Naive thymus-derived CD4-positive, alpha-beta T cell (primary cell): Measurements from ENCODE around the gene B3GNT5. TPM values are rescaled to one million over a fixed set of nuclear protein-coding genes. Genes with fewer than 3 reads are reported as not detected.

ENCODE experiments used
- ATAC-seq: fragments of 150-1000 bp; cut with Tn5 transposase; 2 replicates; pipeline ENCODE4 v1.10.0; 2021; ENCODE audit warnings: mild to moderate bottlenecking, moderate library complexity
- CTCF ChIA-PET: fragments of 350-600 bp; sonication (Branson Sonifier 250); formaldehyde crosslinking; loops from one replicate; lab custom pipeline; 2021; ENCODE audit warnings: antibody characterized with exemption; lab: Charles Lee
- POLR2A ChIA-PET: fragments of 350-600 bp; sonication (Branson Sonifier 250); formaldehyde crosslinking; loops from one replicate; lab custom pipeline; 2021; ENCODE audit warnings: antibody characterized with exemption, inconsistent platforms; lab: Charles Lee
- DNase-seq, 9 donors: peaks; one replicate each; pipeline versions ENCODE4 v3.0.0 to v3.0.0-alpha.2; 2020 to 2022; ENCODE audit warnings: mixed read lengths in 1 of 9
- H3K27ac ChIP-seq: one replicate; pipeline ENCODE4 v1.7.0; 2013; ENCODE audit warnings: mild to moderate bottlenecking, low read depth, low read length, moderate library complexity
- H3K27me3 ChIP-seq, 2 donors: one replicate each; pipeline ENCODE4 v1.7.0; 2013; ENCODE audit warnings: low read length in 2 of 2, mild to moderate bottlenecking in 2 of 2, moderate library complexity in 2 of 2; ENCODE audit not compliant: control insufficient read depth in 2 of 2, insufficient read depth in 2 of 2
- H3K36me3 ChIP-seq, 3 experiments: 1 replicate in 2 of 3; 2 replicates in 1 of 3; pipeline ENCODE4 v1.7.0; 2013; ENCODE audit warnings: low read length in 3 of 3, mild to moderate bottlenecking in 3 of 3, moderate library complexity in 1 of 3; ENCODE audit not compliant: insufficient read depth in 3 of 3, control insufficient read depth in 2 of 3
- H3K4me1 ChIP-seq, 2 donors: one replicate each; pipeline ENCODE4 v1.7.0; 2013; ENCODE audit warnings: low read length in 2 of 2, mild to moderate bottlenecking in 2 of 2, moderate library complexity in 1 of 2; ENCODE audit not compliant: control insufficient read depth in 2 of 2, insufficient read depth in 2 of 2
- H3K4me3 ChIP-seq: 2 replicates; pipeline ENCODE4 v1.7.0; 2013; ENCODE audit warnings: mild to moderate bottlenecking, low read length
- H3K9me3 ChIP-seq, 3 experiments: 1 replicate in 2 of 3; 2 replicates in 1 of 3; pipeline ENCODE4 v1.7.0; 2013; ENCODE audit warnings: low read length in 3 of 3; ENCODE audit not compliant: control insufficient read depth in 2 of 3
- H3K27ac Mint-ChIP-seq, 9 donors: one replicate each; pipeline ENCODE4 v1.8.0; 2020 to 2022; ENCODE audit warnings: mixed read lengths in 9 of 9, mild to moderate bottlenecking in 8 of 9, moderate library complexity in 5 of 9, inconsistent platforms in 2 of 9
- H3K27me3 Mint-ChIP-seq, 5 donors: one replicate each; pipeline ENCODE4 v1.8.0; 2021 to 2022; ENCODE audit warnings: mixed read lengths in 5 of 5, mild to moderate bottlenecking in 1 of 5
- H3K36me3 Mint-ChIP-seq, 5 donors: one replicate each; pipeline ENCODE4 v1.8.0; 2020 to 2022; ENCODE audit warnings: mixed read lengths in 5 of 5, mild to moderate bottlenecking in 3 of 5, inconsistent platforms in 1 of 5
- H3K4me1 Mint-ChIP-seq, 7 donors: one replicate each; pipeline ENCODE4 v1.8.0; 2020 to 2022; ENCODE audit warnings: mixed read lengths in 7 of 7, mild to moderate bottlenecking in 3 of 7, inconsistent platforms in 1 of 7
- H3K4me3 Mint-ChIP-seq, 10 donors: one replicate each; pipeline ENCODE4 v1.8.0; 2020 to 2022; ENCODE audit warnings: mild to moderate bottlenecking in 10 of 10, mixed read lengths in 10 of 10, moderate library complexity in 6 of 10, inconsistent platforms in 2 of 10
- H3K9me3 Mint-ChIP-seq, 11 donors: one replicate each; pipeline ENCODE4 v1.8.0; 2020 to 2022; ENCODE audit warnings: mixed read lengths in 11 of 11, mild to moderate bottlenecking in 4 of 11, inconsistent platforms in 1 of 11, moderate library complexity in 1 of 11
- intact Hi-C, 2 donors: fragments of 100-400 bp; cut with micrococcal nuclease; formaldehyde crosslinking; loops; one replicate each; pipeline ENCODE4 v1.15.1; 2023
- polyA plus RNA-seq, 2 donors: library from polyadenylated mRNA; unstranded; fragments of 300-500 nt; fragmentation: Illumina TruSeq; gene quantifications; one replicate each; pipeline ENCODE4 v1.2.3, GENCODE V29; 2021
- total RNA-seq, 6 experiments: library from RNA in 5 of 6; stranded (reverse) in 5 of 6; gene quantifications; 1 replicate in 5 of 6; 2 replicates in 1 of 6; pipeline ENCODE4 v1.2.3 and lab custom pipeline; 2021 to 2026

B3GNT5 gene
- total and polyA plus RNA-seq, 7 experiments from 2014 or later, result 0.22 to 13.1 (median 1.5) TPM; not detected in 2

DNA sequence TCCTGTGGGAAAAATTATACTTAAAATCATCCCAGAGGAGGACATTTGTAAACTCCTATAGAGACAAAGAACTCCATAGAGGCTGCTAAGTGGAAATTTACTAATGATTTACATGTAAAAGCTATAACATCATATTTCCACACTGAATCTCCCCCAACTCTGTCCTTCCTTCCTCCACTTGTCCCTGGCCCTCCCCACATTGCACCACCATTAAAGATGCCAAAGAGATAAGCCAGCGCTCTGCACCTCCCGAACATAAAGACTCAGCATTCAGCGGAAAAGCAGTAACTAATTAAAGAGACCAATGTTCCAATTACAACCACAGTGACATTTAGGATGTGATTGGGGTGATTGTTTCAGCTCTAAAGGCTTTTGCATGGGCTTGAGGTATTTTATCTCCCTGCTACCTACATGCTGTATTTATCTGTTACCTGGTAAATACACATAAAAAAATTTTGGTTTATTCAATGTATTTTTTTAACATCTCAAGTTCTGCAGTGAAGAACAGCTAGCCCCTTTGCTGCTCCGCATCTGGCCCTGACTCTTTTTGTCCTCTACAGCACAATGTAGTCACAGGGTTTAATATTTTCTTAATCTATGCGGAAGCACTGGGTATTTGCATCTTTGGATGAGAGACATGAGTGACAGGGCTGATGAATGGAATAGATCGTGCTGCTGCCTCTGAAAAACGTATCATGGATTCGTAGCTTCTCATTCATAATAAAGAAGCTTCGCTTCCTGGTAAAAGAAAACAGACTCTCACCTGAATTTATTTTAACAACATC lies 35.3 kb upstream of the B3GNT5 start:
- Mint-ChIP-seq H3K36me3 (no peaks in the 10 kb centered on the region), H3K9me3 (no peaks in the 10 kb centered on the region), H3K27me3 (peaks cover 0 to 22% (median 8%) of the 10 kb centered on the region in 5 donors), H3K4me3 (no peak overlapping the region), H3K27ac (no peak overlapping the region), H3K4me1 (no peaks in the 10 kb centered on the region)
- Histone ChIP-seq H3K36me3 (no peaks in the 10 kb centered on the region), H3K4me3 (no peak overlapping the region), H3K27me3 (no peaks in the 10 kb centered on the region), H3K9me3 (no peaks in the 10 kb centered on the region), H3K4me1 (no peaks in the 10 kb centered on the region), H3K27ac (no peak overlapping the region)
- intact Hi-C loops, result no loop called here
- ATAC-seq, result no peak
- ChIA-PET POLR2A (interaction anchor here (0.7 kb wide), 1 partner anchor 786 kb away, joined by 3 read pairs; no protein-coding TSS in a partner anchor), CTCF (no interaction called here)
- DNase-seq, result no peak

DNA sequence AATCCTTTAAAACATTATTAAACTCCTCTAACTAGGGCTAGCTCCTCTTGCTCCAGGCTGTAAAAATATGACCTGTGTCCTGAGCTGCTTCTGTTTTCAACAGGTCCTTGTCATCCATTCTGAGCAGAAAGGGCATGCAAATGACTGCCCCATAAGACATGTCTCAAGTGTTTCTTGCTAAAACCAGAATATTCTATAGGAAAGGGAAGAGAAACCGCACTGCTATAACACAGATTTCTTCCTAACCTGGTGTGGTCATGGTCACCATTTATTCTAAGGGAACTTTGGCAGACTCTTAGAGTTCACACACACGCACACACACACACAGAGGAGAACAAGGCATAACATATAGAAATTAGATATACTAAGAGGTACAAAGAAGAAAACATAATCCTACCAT lies 34.2 kb upstream of the B3GNT5 start:
- peaks cover 0 to 2% (median under 1%) of the 10 kb centered on the region in 7 donors for H3K4me1 Mint-ChIP-seq
- H3K27ac ChIP-seq, result no peak overlapping the region
- H3K9me3 ChIP-seq, result no peaks in the 10 kb centered on the region
- ATAC-seq, result peak; percentile 36
- no peaks in the 10 kb centered on the region for H3K36me3 ChIP-seq
- H3K27me3 Mint-ChIP-seq, result peaks cover 0 to 21% (median 8%) of the 10 kb centered on the region in 5 donors
- H3K4me3 ChIP-seq, result no peak overlapping the region
- CTCF ChIA-PET, result no interaction called here
- H3K27ac Mint-ChIP-seq, result no peak overlapping the region
- H3K36me3 Mint-ChIP-seq, result no peaks in the 10 kb centered on the region
- no peak for DNase-seq
- no peak overlapping the region for H3K4me3 Mint-ChIP-seq
- no peaks in the 10 kb centered on the region for H3K4me1 ChIP-seq
- intact Hi-C loops, result no loop called here
- H3K27me3 ChIP-seq, result no peaks in the 10 kb centered on the region
- POLR2A ChIA-PET, result no interaction called here
- no peaks in the 10 kb centered on the region for H3K9me3 Mint-ChIP-seq

DNA sequence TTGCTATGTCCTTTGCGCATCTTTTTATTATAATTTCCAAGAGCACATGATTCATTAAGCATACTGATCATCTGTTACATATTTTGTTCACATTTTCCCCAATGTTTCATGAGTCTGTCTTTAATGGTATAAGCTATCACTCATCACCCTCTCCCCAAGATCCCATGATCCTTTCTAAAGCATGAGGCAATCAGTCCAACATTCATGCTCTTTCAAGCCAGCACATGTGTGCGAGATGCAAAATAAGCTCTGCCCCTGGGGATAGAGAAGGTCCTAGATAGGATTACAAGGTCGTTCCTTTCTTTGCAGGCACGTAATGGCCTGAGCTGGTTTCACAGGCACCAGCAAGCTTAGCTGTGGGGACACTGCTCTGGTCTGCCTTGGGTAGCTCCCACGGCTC lies 32.2 kb upstream of the B3GNT5 start:
- Mint-ChIP-seq H3K4me1 (peaks cover 7 to 16% (median 15%) of the 10 kb centered on the region in 7 donors), H3K36me3 (no peaks in the 10 kb centered on the region), H3K27ac (no peak overlapping the region), H3K9me3 (no peaks in the 10 kb centered on the region), H3K27me3 (peaks cover 0 to 14% (median 3%) of the 10 kb centered on the region in 5 donors), H3K4me3 (no peak overlapping the region)
- CTCF ChIA-PET, result no interaction called here
- ATAC-seq (no peak), DNase-seq (no peak)
- POLR2A ChIA-PET, result no interaction called here
- Histone ChIP-seq H3K9me3 (no peaks in the 10 kb centered on the region), H3K27me3 (no peaks in the 10 kb centered on the region), H3K36me3 (no peaks in the 10 kb centered on the region), H3K4me3 (no peak overlapping the region), H3K27ac (no peak overlapping the region), H3K4me1 (peaks cover 0 to 4% of the 10 kb centered on the region in 2 donors)
- intact Hi-C loops, result no loop called here

DNA sequence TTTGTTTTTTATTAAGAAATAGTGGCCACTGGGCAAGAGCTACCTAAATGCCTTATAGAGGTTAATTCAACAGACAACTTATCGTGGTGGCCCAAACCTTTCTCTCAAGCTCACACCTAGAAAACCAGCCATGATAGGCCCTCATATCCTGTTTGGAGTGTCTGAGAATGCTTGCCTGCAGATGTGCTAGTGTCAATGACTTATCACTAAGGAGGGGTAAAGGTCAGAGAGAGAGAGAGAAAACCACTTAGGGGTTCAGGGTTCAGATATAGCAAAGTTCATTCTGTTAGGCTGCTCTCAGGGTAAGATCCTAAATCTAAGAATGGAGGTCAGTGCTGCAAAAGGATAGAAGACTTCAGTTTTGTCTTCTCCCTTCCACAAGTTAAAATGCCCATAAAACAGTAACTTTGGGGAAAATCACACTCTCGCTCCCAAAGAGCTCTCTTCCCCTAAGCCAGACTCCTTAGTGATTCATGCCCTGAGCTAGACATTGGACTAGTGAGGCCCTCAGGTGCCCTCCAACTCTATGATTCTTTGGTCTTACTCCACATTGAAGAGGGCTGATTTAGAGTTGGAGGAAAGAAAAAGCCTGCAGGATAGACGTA lies 30.3 kb upstream of the B3GNT5 start:
- peaks cover 7 to 16% (median 15%) of the 10 kb centered on the region in 7 donors for H3K4me1 Mint-ChIP-seq
- POLR2A ChIA-PET, result interaction anchor here (0.6 kb wide), 1 partner anchor 90 kb away, joined by 3 read pairs; no protein-coding TSS in a partner anchor

DNA sequence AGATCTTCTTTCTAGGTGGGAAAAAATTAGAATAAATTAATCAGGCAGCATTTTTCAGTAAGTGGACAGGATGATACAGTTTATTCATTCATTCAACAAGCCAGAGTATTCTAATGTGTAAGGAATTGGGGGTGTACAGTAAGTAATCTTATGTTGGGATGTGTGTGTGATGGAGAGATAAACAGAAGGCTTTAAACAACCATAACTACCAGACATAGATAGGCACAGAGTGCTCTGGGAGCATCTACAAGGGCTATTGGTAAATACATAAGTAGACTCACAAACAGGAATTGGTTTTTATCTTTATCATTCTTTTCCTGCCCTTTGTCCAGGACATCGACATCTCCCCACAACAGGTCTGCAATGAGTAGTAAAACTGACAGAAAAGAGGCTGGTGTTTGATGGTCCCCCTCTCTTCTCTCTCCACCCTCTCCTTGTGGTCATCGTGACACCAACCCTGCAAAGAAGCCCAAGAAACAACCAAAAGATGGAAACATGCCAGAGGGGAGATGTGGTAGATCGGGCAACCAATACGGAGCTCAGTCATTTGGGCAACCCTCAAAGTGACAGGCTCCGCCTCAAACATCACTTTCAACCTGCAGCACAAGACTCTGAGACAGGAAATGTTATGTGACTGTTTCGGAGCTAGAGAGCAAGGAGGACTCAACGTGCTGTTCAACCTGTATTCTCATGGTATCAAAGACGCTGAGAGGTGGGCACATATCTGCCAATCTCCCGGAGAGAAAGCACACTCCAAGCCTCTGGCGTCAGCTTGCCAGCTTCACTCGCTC lies 28.7 kb upstream of the B3GNT5 start:
- ChIA-PET CTCF (interaction anchor here (0.6 kb wide), 1 partner anchor 101 kb away, joined by 3 read pairs; no protein-coding TSS in a partner anchor), POLR2A (interaction anchor here (1.3 kb wide), 1 partner anchor 9 kb away, joined by 6 read pairs; no protein-coding TSS in a partner anchor)
- Mint-ChIP-seq H3K36me3 (peaks cover 0 to 4% (median 0%) of the 10 kb centered on the region in 5 donors), H3K27me3 (no peaks in the 10 kb centered on the region), H3K27ac (peak overlapping the region in 7 of 9 donors; percentile 5 to 79 (median 32)), H3K4me1 (peaks cover 7 to 16% (median 15%) of the 10 kb centered on the region in 7 donors), H3K4me3 (peak overlapping the region; percentile 66 to 83 (median 74)), H3K9me3 (no peaks in the 10 kb centered on the region)
- Histone ChIP-seq H3K4me3 (peak overlapping the region; percentile 25), H3K27me3 (no peaks in the 10 kb centered on the region), H3K4me1 (peaks cover 0 to 4% of the 10 kb centered on the region in 2 donors), H3K36me3 (no peaks in the 10 kb centered on the region), H3K9me3 (no peaks in the 10 kb centered on the region), H3K27ac (no peak overlapping the region)
- DNase-seq (peak in 8 of 9 donors; percentile 20 to 57 (median 47)), ATAC-seq (peak; percentile 94)
- intact Hi-C loops, result loop anchor here in 1 of 2 donors (2.0 kb wide), 1 partner anchor 60 kb away; no protein-coding TSS in a partner anchor

More for the DNA sequence above, 30.3 kb upstream of the B3GNT5 start:
- ATAC-seq (no peak), DNase-seq (no peak)
- H3K9me3 Mint-ChIP-seq, result no peaks in the 10 kb centered on the region
- no peak overlapping the region for H3K4me3 Mint-ChIP-seq
- Histone ChIP-seq H3K4me3 (no peak overlapping the region), H3K27ac (no peak overlapping the region), H3K4me1 (peaks cover 0 to 4% of the 10 kb centered on the region in 2 donors), H3K9me3 (no peaks in the 10 kb centered on the region), H3K27me3 (no peaks in the 10 kb centered on the region), H3K36me3 (no peaks in the 10 kb centered on the region)
- intact Hi-C loops, result no loop called here
- peaks cover 0 to 3% (median 0%) of the 10 kb centered on the region in 5 donors for H3K36me3 Mint-ChIP-seq
- H3K27me3 Mint-ChIP-seq, result peaks cover 0 to 10% (median 3%) of the 10 kb centered on the region in 5 donors
- no peak overlapping the region for H3K27ac Mint-ChIP-seq
- CTCF ChIA-PET, result interaction anchor here (0.6 kb wide), 1 partner anchor 260 kb away, joined by 3 read pairs; no protein-coding TSS in a partner anchor

DNA sequence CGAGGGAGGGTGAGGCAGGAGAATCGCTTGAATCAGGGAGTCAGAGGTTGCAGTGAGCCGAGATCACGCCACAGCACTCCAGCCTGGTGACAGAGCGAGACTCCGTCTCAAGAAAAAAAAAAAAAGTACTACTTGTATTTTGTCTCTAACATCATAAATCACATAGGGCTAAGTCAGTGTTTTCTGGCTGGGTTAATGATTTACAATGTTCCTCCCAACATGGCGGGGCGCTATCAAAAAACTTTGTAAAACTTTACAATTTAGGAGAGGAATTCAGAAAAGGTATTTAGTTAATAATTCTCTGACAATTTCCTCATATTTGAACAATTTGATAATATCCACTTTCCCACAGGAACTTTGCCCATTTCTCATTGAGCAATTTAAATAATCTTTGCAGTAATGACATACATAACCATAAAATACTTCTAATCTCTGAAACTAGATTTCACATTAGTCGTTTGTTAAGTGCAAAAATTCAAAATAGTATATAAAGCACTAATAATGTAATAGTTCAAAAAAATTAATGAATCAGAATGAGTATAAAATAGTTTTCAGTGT lies 26.6 kb upstream of the B3GNT5 start:
- Mint-ChIP-seq H3K4me1 (peaks cover 7 to 16% (median 15%) of the 10 kb centered on the region in 7 donors), H3K4me3 (no peak overlapping the region), H3K27me3 (no peaks in the 10 kb centered on the region), H3K27ac (no peak overlapping the region), H3K36me3 (peaks cover 0 to 5% (median 0%) of the 10 kb centered on the region in 5 donors), H3K9me3 (no peaks in the 10 kb centered on the region)
- no peaks in the 10 kb centered on the region for H3K27me3 ChIP-seq
- intact Hi-C loops, result no loop called here
- POLR2A ChIA-PET, result no interaction called here
- ATAC-seq (no peak), DNase-seq (no peak)
- H3K9me3 ChIP-seq, result no peaks in the 10 kb centered on the region
- no peak overlapping the region for H3K27ac ChIP-seq
- H3K36me3 ChIP-seq, result no peaks in the 10 kb centered on the region
- peaks cover 0 to 4% of the 10 kb centered on the region in 2 donors for H3K4me1 ChIP-seq
- CTCF ChIA-PET, result no interaction called here
- no peak overlapping the region for H3K4me3 ChIP-seq
